ENCODE results near the gene GNAL.

Gene GNAL

DNA sequence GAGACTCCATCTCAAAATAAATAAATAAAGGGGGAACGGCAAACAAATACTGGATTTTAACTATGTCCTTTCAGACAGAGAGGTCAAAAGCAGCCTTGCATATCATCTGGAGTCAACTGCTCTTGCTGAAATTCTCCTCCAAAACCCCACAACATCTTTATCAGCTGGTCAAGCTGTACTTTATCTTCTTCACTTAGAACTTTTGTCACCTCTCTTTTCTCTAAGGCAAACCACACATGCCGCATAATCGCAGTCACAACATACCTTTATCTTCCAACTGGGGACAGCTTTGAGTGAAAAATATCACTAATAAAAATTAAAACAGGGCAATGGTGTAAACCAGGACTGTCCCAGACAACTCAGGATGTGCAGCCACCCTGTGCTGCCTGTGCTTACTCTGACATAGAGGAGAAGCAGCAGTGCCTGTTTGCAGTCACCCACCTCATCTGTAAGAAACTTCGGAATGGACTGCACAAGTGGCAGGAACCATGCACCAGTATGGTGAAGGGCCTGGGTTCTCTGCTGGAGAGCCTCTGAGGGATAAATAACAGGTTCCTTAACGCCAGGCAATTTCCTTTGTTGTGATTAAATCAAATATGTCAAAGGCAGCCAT lies 212.9 kb downstream of the GNAL start:
- Histone ChIP-seq H3K4me2 (ENCODE audit: low read length) (no peak overlapping the region), H3K36me3 (ENCODE audit: control insufficient read depth, low read length) (peaks cover 33% of the 10 kb centered on the region), H3K9me2 (replicated peaks; ENCODE audit: control insufficient read depth, low read length) (no peaks in the 10 kb centered on the region), H3F3A (ENCODE audit: control insufficient read depth, insufficient read depth) (no peaks in the 10 kb centered on the region), H3K9me3 (ENCODE audit: control insufficient read depth, insufficient read depth, low read length) (no peaks in the 10 kb centered on the region), H3K27ac (ENCODE audit: low read depth, low read length) (no peak overlapping the region), H3K79me2 (ENCODE audit: control insufficient read depth, low read length) (peaks cover 2% of the 10 kb centered on the region), H3K27me3 (ENCODE audit: control insufficient read depth, low read length) (no peaks in the 10 kb centered on the region), H3K4me1 (ENCODE audit: control insufficient read depth, low read length) (peaks cover 2% of the 10 kb centered on the region), H3K4me3 (ENCODE audit: low read length) (no peak overlapping the region), H4K20me1 (ENCODE audit: control insufficient read depth, insufficient read depth, low read depth, low read length) (no peaks in the 10 kb centered on the region)
- TF ChIP-seq, protein P1, sequence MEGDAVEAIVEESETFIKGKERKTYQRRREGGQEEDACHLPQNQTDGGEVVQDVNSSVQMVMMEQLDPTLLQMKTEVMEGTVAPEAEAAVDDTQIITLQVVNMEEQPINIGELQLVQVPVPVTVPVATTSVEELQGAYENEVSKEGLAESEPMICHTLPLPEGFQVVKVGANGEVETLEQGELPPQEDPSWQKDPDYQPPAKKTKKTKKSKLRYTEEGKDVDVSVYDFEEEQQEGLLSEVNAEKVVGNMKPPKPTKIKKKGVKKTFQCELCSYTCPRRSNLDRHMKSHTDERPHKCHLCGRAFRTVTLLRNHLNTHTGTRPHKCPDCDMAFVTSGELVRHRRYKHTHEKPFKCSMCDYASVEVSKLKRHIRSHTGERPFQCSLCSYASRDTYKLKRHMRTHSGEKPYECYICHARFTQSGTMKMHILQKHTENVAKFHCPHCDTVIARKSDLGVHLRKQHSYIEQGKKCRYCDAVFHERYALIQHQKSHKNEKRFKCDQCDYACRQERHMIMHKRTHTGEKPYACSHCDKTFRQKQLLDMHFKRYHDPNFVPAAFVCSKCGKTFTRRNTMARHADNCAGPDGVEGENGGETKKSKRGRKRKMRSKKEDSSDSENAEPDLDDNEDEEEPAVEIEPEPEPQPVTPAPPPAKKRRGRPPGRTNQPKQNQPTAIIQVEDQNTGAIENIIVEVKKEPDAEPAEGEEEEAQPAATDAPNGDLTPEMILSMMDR (IDR thresholded peaks at IDR 0.05; ENCODE audit: low read depth, low read length, poor library complexity, severe bottlenecking) = no peak
- TF ChIP-seq EZH2phosphoT487 (IDR thresholded peaks at IDR 0.05; ENCODE audit: borderline replicate concordance, low read length) = no peak

- no peaks in the 10 kb centered on the region for H3K9me2 ChIP-seq (replicated peaks; ENCODE audit: control insufficient read depth, low read length)
- TF ChIP-seq EZH2phosphoT487 (IDR thresholded peaks at IDR 0.05; ENCODE audit: borderline replicate concordance, low read length) = no peak
- TF ChIP-seq, protein P1 (IDR thresholded peaks at IDR 0.05; ENCODE audit: low read depth, low read length, poor library complexity, severe bottlenecking) = no peak
- H3K27me3 ChIP-seq (ENCODE audit: control insufficient read depth, low read length) = no peaks in the 10 kb centered on the region
- no peaks in the 10 kb centered on the region for H4K20me1 ChIP-seq (ENCODE audit: control insufficient read depth, insufficient read depth, low read depth, low read length)
- no peak overlapping the region for H3K4me3 ChIP-seq (ENCODE audit: low read length)
- peaks cover 8% of the 10 kb centered on the region for H3K4me1 ChIP-seq (ENCODE audit: control insufficient read depth, low read length)
- no peaks in the 10 kb centered on the region for H3F3A ChIP-seq (ENCODE audit: control insufficient read depth, insufficient read depth)
- H3K27ac ChIP-seq (ENCODE audit: low read depth, low read length) = no peak overlapping the region
- H3K9me3 ChIP-seq (ENCODE audit: control insufficient read depth, insufficient read depth, low read length) = no peaks in the 10 kb centered on the region
- H3K79me2 ChIP-seq (ENCODE audit: control insufficient read depth, low read length) = peaks cover 9% of the 10 kb centered on the region
- H3K36me3 ChIP-seq (ENCODE audit: control insufficient read depth, low read length) = peaks cover 30% of the 10 kb centered on the region
- no peak overlapping the region for H3K4me2 ChIP-seq (ENCODE audit: low read length)
These were observed 213.6 kb downstream of the GNAL start for GRCh38 chr18:11902522-11903292.

DNA sequence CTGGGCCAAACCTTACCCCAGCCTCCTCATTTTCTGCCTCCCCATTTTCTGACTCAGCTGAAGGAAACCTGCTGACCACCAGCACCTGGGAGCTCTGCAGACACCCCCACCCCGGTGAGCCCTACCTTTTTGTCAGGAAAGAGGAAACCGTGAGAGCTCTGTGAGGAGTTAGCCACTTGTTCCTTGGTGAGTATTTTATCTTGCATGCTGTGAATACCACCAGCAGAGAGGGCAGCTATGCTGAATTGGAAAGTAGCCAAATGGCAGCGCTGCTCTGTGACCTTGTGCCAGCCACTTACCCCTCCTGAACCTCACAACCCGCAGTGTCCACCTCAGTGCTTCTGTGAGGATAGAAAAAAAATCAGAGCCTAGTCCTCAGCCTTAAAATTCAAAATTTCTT lies 216.5 kb downstream of the GNAL start:
- Histone ChIP-seq H3K79me2 (ENCODE audit: control insufficient read depth, low read length) (peaks cover 13% of the 10 kb centered on the region), H3F3A (ENCODE audit: control insufficient read depth, insufficient read depth) (no peaks in the 10 kb centered on the region), H3K9me2 (replicated peaks; ENCODE audit: control insufficient read depth, low read length) (no peaks in the 10 kb centered on the region), H3K36me3 (ENCODE audit: control insufficient read depth, low read length) (peaks cover 30% of the 10 kb centered on the region), H3K9me3 (ENCODE audit: control insufficient read depth, insufficient read depth, low read length) (no peaks in the 10 kb centered on the region), H3K27ac (ENCODE audit: low read depth, low read length) (no peak overlapping the region), H3K4me2 (ENCODE audit: low read length) (no peak overlapping the region), H4K20me1 (ENCODE audit: control insufficient read depth, insufficient read depth, low read depth, low read length) (no peaks in the 10 kb centered on the region), H3K27me3 (ENCODE audit: control insufficient read depth, low read length) (no peaks in the 10 kb centered on the region), H3K4me3 (ENCODE audit: low read length) (no peak overlapping the region), H3K4me1 (ENCODE audit: control insufficient read depth, low read length) (peaks cover 16% of the 10 kb centered on the region)
- TF ChIP-seq EZH2phosphoT487 (IDR thresholded peaks at IDR 0.05; ENCODE audit: borderline replicate concordance, low read length) = no peak
- TF ChIP-seq, protein P1 (IDR thresholded peaks at IDR 0.05; ENCODE audit: low read depth, low read length, poor library complexity, severe bottlenecking) = no peak

All from DOHH2 (cell line).